Bone marrow (tissue), 2 donors: ENCODE data around the gene CIDEA.

Experiments used
- DNase-seq, 2 donors: peaks; one replicate each; lab custom pipeline; 2025; lab: John Stamatoyannopoulos, UW

The CIDEA gene

DNA sequence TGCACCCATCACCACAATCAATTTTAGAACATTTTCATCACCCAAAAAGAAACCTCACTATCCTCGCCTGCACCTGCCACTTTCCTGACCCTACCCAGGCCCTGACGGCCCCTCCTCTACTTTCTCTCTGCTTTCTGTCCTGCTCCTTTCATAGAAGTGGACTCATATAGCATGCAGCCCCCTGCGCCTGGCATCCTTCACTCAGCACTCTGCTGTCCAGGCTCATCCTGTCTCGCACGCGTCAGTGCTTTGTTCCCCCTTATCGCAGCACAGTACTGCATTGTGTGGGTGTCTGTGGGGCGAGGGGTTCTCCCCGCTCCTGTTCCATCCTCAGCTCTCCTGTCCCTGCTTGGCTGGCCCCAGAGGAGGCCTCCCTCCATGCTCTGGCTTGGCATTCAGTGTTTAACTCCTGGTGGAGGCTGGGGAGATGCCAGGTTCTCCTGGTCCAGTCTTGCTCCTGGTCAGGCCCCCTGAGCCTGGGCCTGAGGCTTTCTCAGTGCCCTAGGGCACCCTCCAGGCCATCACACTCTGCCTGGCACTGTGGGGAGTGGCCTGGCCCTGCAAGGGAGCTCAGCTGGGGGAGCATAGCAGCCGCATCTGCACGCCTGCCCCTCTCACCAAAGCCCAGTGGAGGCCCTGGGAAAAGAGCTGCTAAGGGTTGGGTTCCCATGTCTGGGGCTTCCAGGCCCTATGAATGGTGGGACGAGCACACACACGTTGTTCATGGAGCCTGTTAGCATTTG is 47.3 kb downstream of the CIDEA start:
- DNase-seq: no peak

DNA sequence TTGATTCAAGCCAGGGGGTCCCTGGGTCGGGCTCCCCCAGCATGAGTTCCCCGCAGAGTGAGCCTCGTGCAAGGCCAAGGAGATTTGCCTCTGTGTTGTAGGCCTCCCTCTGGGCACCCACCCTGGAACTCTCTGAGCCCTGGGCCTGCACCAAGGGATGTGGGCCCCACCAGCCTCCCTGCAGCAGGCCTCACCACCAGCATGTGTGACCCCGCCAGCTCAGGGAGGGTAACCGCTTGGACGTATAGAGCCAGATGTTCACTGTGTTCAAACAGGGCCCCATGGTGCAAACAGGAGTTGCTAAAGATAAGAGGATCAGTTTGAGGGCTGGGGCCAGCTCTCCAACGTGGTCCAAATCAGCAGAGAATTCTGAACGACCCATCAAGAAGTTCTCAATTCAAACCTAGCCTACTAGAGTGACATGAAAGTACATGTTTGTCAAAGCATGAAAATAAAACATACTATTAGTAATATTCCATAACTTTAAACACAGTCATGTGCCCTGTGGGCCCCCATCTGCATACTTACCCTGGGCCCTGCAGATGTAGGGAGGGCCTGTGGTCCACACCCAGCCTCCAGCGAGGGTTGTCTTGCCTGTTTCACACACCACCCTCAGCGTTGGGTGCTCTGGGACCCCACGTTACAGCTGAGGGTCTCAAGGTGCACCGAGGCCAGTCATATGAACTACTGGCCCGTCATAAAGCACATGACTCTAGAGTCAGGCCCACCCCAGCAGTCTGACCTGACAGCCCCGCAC is 48.4 kb downstream of the CIDEA start:
- DNase-seq: no peak

DNA sequence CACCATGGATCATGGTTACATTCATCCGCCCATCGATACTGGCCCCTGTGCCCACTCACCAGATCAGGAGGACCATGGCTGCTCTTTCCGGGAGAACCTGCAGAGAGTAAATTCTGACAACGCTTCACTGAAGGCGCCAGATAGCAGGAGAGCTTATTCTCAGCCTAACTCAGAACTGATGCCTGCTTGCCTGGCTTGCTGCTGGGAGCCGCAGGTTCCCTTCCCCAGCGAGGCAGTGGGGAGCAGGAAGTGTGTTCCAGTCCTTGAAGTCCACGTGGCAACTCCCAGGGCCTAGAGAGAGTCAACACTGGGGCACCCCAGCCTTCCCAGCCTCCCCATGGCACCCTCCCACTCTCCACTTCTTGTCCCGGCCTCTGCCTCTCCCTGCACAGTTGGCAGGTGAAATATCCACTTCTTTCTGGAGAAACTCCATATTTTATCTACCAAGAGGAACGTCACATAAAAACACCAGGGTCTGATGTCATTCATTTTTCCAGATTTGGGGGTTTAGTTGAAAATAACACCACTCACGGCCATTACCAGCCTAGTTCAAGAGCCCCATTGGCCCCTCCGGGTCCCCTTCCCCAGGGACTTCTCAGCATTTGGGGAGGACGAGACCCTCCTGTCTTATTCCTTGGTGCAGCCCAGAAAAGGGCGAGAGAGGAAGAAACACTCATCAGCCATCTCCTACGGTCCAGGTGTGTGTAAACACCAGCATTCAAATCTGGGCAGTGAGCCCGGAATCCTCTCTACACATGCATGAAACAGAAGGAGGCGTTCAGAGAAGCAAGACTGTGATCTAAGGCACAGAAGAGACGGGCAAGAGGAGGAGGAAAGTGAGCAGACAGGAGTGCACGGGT is 50.4 kb downstream of the CIDEA start:
- DNase-seq: no peak

DNA sequence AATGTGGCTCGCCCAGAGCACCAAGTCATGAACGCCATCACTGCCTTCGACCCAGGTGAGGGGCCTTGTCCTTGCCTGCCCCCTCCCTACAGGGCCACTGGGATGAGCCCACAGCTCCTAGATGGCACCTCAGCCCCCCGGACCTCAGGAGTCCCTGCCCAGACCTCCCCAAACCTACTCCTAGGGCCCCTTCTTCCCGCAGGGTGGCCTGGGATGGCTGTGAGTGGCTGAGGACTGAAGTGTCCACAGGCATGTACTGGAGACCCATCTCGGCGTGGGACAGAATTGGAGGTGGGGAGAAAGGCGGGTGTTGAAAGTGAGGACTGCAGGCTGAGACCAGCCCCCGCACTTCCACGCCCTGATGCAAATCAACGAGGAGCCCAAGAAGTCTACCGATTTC is 51.0 kb downstream of the CIDEA start:
- DNase-seq: no peak

DNA sequence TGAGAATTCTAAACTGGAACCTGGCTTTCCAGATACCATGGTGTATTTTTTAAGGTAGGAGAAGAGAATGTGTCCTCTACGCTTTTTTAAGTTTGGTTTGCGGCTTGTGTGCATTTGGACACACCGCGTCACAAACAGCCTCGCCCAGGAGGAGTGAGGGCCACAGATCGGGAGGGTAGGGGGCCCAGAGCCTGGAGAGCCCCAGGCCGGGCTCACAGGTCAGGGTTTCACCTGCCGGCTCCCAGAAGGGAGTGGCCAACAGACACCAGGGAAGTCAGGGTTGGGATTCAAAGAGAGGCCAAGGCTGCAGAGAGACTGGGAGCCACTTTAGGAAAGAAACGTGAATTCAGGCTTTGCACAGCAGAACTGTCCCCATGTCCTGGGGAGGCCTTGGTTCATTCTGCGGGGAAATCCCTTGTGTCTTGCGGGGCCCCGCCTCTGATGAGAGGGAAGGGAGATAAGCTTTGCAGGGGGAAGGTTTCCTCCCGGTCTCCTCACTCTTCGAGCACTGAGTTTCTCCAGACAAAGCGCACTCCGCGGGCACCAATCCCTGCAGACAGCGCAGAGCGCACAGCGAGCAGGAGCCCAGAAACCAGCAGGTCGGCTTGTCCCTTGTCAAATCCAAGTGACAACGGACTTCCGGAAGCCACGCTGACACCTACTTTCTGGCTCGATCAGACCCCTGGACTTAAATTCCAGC is 51.9 kb downstream of the CIDEA start:
- no peak for DNase-seq

DNA sequence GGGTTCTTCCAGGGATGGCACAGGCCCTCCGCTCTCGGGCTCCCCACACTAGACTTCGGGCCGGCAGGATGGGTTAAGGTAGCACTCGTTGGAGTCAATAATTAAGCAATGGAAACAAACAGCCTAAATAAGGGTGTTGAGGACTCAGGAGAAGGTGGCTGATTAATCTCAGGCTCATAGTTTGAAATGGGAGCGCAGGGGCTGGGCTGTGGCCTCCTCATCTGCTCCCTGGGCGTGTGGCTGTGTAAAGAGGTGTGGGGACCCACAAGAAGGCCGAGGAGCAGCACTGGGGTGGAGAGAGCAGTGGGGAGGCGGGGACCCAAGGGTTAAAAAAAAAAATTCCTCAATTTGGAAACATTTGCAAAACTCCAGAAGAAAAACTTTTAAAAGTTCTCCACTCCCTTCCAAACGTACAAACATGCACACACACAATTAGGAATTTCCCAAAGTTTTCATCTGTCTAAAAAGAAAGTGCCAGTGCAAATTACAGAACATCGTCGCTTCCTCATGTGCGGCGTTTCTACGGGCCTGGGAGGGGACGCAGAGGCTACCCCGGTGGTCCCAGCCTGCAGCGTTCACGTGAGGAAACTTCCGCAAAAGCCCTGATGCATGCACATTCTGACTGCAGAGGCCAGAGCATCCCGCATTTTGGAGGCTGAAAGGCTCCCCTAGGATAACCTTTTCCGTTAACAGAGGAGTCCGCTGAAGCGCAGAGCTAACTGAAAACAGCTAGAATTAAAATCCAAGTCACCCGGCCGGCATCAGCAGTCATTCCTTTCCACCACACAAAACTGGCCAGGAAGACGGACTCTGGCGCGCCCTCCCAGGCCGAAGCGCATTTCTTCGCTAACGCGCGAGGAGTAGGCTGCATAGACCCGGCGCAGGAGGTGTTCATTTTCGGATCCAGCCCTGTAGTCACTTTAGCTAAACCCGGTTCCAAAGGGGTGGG is 52.9 kb downstream of the CIDEA start:
- peak; percentile 41 to 59 for DNase-seq

DNA sequence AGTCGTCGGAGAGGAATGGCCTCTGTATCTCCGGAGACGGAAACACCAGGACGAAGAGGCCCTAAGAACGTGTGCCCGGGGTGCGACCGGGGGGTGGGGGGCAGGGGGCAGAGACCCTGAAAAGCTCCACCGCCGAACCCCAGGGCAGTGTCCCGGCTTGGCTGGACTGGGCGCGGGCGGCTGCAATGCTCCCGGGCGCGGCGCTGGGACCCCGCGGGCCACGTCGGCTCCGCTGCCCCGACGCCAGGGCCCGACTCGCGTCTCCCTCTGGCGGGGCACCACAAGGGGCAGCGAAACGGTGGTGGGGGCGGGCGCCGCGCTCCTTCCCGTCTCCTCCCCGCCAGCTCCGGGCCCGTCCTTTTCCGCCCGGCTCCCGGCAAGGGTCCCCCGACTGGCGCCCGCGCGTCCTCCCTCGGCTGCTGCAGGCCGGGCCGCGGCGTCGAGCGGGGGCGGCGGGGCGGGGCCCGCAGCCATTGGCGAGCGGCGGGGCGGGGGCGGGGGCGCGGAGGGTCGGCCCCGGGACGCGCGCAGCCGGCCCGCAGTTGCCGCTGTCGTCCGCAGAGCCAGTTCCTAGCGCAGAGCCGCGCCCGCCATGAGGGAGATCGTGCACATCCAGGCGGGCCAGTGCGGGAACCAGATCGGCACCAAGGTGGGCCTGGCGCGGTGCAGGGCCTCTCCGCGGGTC is 53.7 kb downstream of the CIDEA start, which contains the start of gene TUBB6:
TUBB6 (plus strand) TSS at position 541 of the 685 bp plus-strand sequence; CDS start at position 593, 52 bp downstream.
- peak; percentile 70 to 75 for DNase-seq

DNA sequence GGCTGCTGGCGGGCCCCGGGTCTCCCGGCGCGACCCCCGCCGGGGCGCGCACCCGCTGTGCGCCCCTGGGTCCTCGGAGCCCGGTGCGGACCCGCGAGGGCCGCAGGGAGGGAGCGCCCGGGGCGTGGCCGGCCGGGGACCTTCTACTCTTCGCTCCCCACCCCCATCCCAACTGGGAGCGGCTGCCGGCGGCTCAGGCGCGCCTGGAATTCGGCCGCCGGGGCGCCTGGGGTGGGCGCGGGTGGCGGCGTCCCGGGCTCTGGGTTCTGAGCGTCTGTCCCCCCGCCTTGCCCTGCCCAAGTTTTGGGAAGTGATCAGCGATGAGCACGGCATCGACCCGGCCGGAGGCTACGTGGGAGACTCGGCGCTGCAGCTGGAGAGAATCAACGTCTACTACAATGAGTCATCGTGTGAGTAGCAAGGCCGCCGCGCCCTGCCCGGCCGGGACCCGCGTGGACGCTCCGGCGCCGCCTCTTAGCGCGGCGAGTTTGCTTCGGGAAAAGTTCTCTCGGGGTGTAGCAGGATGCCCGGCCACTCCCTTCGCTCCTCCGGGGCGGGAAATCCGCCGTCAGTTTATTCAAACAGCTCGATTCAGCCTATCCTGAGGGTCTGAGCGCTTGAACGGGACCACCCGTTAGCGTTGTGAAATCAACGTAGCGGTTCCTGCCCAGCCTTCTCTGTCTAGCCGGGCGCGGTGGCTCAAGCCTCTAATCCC is 54.4 kb downstream of the CIDEA start:
- peak; percentile 74 to 77 for DNase-seq

DNA sequence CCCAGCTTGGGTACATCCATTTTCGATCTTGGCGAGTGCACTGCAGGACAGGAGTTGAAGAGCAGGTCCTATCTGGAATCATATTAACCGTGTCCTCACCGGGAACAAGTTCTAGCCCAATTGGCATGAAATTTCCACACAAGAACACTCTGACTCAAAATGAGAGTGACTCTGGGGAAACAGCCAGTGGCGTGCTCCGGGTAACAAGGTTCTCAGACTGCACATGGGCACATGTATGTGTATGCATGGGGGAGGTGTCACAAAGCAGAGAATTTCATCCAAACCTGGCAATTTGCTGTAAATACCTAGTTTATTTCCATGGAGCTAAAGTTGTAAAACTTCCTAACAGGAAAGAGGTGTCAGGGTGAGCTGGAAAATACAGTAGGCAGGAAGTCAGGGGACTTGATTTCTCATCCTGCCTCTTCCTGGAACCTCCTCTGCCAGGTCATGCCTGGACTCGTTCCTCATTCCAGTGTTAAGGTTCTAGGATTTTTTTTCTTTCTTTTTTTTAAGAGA is 55.6 kb downstream of the CIDEA start:
- DNase-seq: no peak

DNA sequence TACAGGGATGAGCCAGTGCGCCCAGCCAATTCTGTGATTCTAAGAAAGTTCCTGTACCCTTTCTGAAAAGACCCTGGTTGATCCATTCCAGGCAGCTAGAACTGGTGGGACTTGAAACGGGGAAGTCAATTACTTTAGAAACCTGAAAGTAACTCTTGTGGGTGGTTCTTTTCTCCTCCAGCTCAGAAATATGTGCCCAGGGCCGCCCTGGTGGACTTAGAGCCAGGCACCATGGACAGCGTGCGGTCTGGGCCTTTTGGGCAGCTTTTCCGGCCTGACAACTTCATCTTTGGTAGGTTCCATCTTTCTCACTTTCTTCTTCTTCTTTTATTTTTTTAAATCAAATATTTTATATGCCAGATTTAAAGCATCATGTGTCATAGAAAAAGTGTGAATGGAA is 56.6 kb downstream of the CIDEA start:
- DNase-seq: no peak

DNA sequence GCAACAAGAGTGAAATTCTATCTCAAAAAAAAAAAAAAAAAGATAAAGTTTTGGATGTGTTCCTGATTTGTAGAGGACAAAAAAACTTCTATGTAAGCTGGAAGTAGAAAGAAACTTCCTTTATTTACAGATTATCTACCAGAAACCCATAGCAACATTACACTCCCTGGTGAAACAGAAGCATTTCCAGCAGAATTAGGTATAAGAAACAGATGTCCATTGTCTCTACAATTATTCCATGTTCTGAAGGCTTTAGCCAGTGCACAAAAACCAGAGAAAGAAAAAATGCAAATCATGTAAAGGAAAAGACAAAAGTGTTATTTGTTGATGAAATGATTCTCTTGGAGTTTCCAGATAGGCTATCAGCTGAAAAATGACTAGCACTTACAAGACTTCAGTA is 58.8 kb downstream of the CIDEA start:
- DNase-seq: no peak

DNA sequence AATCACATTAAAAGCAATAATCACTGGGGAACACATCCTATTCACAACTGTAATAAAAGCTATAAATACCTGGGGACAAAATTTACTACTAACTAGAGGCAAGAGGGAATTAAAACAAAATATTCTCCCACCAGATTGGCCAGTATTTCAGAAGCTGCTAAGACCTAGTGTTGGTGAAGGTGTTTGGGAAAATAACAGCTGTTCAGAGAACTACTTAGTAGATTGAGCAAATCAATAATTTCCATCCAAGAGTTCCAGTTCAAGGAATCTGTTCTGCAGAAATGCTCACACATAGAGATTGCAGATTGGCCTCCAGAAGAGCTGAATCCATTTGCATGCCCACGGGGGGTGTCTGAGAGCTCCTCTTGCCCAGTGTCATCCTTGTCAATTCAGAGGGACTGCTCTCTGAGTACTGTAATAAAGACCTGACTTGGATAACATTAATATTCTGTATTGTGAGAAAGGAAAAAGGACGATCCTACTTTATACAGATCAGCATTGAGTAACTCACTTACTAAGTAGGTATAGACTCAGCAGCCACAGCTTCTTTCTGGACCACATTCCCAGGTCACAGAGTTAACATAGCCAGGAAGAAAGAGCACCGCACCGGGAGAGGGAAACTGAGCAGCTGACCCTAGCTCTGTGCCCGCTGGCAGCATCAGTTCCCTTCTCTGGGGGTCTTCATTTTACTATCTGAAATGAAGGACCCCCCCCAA is 59.5 kb downstream of the CIDEA start:
- no peak for DNase-seq

DNA sequence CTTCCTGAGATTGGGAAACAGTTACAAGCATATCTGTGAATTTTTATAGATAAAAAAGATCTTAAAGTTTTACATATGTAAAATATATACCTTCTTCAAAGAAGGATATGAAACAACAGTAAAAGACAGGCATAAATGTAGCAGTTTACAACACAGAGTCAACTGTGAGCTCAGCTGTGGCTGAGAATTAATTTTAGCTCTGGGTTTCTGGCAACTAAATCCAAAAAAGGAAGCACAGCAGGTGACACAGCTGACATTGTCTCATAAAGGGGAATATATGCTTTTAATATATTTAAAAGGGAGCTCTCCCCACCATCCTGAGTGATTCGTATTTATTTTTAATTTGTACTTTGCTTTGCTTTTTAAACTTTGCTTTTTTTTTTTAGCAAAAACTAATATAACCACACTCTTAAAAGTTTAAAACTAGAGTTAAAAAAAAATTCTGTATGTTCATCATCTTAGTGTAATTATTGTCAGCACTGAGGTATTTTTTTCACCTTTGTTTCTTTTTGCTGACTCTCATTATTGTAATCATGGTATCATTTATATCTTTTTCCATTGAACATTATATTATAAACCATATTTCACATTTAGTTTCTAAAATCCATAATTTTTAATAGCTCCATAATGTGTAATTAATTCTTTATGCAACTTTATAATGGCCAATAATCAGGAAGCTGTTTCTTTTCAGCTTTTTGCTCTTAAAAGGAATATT is 60.6 kb downstream of the CIDEA start:
- no peak for DNase-seq

DNA sequence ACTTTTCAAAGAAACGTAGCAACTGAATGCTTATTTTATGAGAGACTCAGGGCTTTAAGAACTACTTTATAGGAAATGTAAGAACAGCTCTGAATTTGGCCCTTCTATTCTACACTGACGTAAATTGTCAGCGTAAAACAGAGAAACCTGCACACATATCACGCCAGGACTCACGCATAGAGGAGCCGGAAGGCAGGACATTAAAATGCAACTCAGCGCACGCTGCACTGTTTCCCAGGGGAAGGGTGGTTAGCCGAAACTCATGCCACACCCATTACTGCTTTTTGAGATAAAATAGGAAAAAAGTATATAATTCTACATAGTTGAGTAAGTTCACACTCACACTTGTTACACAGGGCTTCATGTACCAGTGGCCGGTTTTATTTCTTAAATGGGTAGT is 61.3 kb downstream of the CIDEA start:
- no peak for DNase-seq

DNA sequence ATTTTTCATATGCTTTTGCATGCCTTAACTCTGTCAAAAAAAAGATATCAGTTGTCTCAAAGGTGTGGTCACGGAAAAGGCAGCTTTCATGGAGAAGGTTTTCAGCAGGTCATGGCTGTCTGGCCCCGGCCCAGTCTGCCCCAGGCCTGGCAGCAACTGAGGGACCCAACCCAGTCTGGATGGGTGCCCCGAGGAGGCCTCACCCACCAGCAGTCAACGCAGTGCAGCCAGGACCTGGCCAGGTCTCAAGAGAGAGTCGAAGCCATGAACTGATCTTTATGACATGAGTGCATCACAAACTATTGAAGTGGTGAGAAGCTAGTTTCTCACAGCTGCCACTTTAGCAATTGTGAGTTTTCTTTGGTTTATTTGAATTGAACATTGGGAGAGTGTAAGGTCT is 61.8 kb downstream of the CIDEA start:
- DNase-seq: no peak

DNA sequence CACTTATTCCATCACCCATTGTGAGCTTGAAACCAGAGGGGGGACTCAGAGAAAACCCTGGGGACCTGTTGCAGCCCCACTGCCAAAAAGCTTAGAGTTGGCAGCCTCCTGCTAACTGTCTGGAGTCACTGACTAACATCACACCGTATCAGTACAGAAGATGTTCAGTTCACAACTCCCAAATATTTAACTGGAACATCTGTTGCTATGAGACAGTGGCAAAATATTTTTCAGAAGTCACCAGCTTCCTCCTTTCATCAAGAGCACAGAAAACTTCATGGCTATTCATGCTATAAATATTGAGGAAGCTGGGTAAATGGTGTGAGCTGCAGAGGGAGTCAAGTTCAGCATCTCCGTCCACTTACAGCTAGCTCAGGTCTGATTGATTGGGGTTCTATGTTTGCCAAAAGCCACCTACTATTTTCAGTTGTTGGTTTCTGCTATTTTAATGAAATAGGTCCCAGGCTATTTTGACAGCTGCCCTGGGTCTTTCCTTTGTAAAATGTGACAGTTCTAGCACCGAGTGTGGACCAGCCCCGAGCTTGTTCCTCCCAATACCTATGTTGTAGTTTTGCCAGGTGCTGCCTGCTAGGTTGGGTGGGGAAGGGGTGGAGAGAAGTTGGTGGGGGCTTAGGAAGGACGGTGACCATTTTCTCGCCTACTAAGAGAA is 63.6 kb downstream of the CIDEA start:
- peak in 1 of 2 donors; percentile 53 for DNase-seq

DNA sequence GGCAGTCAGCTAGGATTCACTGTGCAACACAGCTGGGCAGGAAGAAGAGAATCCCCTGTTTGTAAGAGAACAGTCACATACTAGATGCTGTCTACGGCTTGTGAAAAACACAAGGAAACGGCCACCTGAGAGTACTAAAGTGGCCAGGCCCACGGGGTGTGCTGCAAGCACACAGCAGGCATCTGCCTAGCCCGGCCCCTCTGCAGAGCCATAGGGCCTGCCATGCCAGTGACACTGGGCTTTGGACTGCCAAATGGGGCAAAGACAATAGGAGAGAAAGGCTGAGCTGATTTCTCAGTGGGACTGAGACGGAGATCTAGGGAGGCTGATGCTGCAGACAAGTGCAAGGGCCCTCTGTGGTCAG is 64.2 kb downstream of the CIDEA start:
- DNase-seq: no peak
